Sciatic nerve (tissue), 2 donors: ENCODE measurements around the gene ZNF420. TPM values are rescaled to one million over a fixed set of nuclear protein-coding genes. Genes with fewer than 3 reads are reported as not detected.
"Not testable (repeated sequence)": the region's sequence is repeated elsewhere in the genome, so short reads cannot be mapped to it uniquely, and the experiment has no call there.

Experiments
- ATAC-seq: fragments of 200-7000 bp; cut with Tn5 transposase; one replicate; pipeline ENCODE4 v1.9.1; 2020; ENCODE audit warnings: mild to moderate bottlenecking, moderate library complexity
- DNase-seq: peaks from one replicate; pipeline ENCODE4 v3.0.0-alpha.2; 2020; ENCODE audit warnings: low spot score
- intact Hi-C: fragments of 100-400 bp; cut with DNase I; formaldehyde crosslinking; loops from one replicate; pipeline ENCODE4 v1.14.2; 2022
- total RNA-seq: library from RNA; stranded (reverse); fragmentation: NEBNext Ultra II Directional; extraction: Animal tissue kit (Norgen Biotek cat#: 25700); gene quantifications from one replicate; pipeline ENCODE4 v1.2.1, GENCODE V29; 2021
- donor health status: DM: no; HTN: no; CAD: no.
- donor health status: DM: no; HTN: no; CAD: no.

ZNF420 gene
- total RNA-seq: 14.4 TPM

DNA sequence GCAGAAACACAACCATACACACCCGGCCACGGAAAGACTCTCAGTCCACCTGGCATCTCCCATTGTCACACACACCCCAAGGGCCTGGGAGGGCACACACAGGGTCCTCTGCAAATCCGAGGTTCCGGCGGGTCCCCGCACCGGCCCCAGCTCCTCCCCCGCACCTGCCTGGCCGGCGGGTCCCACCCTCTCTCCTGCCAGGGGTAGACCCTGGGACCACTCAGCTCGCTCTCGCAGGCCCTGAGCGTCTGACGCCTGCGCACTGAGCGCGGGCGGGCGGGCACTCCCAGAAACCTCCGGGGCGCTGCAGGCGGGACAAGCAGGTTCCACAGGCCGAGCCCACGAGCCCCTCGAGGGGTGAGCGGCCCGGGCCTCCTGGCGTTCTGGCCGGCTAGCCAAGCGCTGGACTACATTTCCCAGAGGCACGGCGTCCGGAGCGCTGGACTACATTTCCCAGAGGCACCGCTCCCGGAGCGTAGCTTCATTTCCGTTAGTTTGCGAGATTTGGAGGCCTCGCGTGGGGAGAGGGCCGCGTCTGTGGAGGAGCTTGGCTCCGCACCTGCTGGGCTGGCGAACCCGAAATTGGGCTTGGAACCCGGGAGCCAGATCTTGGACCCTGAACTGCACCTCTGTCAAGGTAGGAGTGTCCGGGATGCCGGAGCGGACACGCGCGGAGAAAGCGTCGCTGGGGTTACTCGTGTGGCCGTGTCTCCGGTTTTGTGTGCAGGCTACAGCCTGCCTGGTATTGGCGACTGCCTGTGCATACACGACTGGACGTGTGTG lies at the start of gene ZNF420:
Gene ZNF420 (plus strand): TSS at position 500 of the 783 bp plus-strand sequence. CDS start 10,686 bp downstream, outside the sequence.
- DNase-seq (peak; percentile 95), ATAC-seq (peak; percentile 100)
- intact Hi-C loops: no loop called here

DNA sequence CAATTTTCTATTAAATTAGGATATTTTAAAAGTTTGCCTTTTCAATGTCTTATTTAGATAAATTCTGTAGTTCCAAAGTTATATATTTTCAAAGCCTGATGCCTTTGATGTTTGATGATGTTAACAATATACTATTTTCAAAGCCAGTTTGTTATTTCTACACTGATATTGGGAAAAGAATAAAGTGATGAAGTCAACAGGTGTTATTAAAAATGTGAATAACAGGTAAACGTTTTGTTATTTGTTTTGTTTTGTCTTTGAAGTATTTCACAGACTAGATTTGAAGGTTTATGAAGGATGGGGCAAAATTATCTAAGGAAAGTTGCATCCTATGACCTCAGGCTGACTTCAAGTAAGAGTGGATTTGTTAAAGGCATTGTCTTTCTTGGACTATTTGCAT lies 33.1 kb upstream of the ZNF420 start:
- ATAC-seq (no peak), DNase-seq (no peak)
- intact Hi-C loops: no loop called here

DNA sequence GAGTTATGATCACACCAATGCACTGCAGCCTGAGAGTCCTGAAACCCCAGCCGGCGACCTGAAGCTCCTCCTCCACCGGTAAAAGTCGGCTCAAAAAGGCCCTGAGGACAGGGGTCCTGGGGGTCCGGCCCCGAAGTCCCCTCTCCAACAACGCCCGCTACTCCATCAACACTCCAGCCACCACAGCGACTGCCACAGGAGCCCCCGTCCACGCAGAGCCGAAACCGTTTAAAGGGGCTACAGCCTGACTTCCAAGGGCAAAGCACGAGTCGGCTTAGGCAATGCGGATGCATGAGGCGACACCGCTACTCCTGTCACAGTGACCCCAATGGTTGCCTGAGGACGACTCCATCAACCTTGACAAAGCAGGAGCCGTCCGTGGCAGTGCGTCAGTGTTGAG lies 22.9 kb upstream of the ZNF420 start:
- DNase-seq: no peak
- no peak for ATAC-seq
- intact Hi-C loops: no loop called here

- intact Hi-C loops: no loop called here
- no peak for DNase-seq
- no peak for ATAC-seq
Observed at GRCh38 chr19:37056776-37057175, 21.5 kb upstream of the ZNF420 start.

- intact Hi-C loops: no loop called here
- no peak for ATAC-seq
- no peak for DNase-seq
Observed at GRCh38 chr19:37059142-37059541, 19.1 kb upstream of the ZNF420 start.

DNA sequence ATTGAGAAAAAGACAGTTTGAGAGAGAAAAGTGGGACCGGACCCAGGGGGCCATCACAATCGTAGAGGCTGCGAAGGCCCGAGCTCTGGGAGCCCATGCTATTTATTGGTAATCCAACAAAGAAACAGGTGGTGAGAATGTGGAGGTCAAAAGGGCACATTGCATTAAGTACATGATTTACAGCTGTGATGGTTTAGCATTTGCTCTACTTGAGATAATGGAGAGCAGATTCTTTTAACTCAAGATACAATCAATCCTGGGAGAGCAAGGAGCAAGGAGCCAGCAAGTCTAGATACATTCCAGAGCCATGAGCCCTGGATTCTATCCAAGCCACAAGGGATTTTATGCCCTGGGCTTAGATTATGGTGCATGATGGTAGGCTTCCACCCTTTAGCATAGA lies 13.3 kb upstream of the ZNF420 start:
- intact Hi-C loops, ATAC-seq, DNase-seq: not testable (repeated sequence)

DNA sequence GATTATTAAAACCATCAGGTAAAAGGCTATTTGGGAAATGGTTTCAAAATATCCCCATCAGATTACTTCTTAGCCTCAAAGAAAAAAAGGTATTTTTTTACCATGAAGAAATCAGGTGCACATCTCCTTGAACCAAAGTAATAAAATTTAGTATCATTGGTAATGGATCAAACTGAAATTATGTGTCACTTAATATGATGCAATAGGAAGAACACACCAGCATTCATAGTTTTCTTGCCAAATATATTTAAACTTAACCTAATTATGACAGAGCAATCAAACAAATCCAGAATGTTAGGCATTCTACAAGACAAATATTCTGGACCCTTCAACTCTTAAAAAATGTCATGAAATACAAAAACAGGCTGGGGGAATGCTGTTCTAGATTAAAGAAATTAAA lies 4.1 kb upstream of the ZNF420 start:
- no peak for ATAC-seq
- no peak for DNase-seq
- intact Hi-C loops: no loop called here

DNA sequence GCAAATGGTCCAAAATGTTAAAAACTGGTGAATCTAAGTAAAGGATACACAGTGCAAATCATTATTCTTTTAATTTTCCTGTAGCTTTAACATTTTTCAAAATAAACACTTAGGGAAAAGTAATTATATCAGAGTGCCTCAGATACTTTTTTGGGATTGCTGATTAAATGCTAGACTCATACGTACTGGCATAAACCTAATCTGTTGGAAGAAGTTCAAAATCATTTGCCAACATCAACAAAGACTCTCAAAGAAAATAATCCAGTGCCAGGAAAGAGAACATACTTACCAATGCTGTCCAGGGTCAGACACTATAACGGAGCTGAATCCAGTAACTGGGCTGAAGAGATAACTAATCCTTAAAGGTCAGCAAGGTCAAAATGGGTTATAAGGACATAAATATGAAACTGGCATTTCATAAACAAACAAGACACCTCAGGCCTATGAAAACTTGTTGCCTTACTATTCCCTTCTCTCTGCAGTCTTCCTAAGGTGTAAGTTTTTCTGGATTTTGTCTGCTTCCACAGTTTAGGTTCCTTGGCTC lies 3.3 kb upstream of the ZNF420 start:
- DNase-seq (no peak), ATAC-seq (no peak)
- intact Hi-C loops: no loop called here

DNA sequence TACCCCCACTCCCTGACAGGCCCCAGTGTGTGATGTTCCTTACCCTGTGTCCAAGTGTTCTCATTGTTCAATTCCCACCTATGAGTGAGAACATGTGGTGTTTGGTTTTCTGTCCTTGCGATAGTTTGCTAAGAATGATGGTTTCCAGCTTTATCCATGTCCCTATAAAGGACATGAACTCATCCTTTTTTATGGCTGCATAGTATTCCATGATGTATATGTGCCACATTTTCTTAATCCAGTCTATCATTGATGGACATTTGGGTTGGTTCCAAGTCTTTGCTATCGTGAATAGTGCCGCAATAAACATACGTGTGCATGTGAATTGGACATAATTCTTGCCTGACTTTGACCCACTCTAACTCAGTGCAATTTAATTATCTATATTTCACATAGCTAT lies 1.7 kb upstream of the ZNF420 start:
- DNase-seq, ATAC-seq, intact Hi-C loops: not testable (repeated sequence)

GRCh38 chr19:37077501-37077933 lies 716 bp upstream of the ZNF420 start:
- DNase-seq (no peak), ATAC-seq (no peak)
- intact Hi-C loops: no loop called here

- ATAC-seq: no peak
- no peak for DNase-seq
- intact Hi-C loops: no loop called here
Observed at GRCh38 chr19:37078717-37079032, 442 bp downstream of the ZNF420 start.

DNA sequence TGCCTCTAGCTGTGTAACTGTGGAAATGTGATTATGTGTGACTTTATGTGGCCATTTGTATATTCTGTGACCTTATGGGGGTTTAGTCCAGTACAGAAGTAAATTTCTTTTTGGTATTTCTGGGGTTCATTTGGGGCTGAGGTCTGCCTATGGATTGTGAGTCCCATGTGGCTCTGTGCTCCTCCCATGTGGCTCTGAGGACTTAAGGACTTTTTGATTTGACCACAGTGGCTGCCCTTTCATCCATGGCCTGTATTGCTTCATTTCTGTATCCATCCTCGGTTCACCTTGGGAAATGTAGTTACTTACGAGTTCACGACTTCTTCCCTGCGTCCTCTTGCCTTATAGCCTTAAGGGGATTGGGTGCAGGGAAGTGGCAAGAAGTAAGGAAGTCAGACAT lies 1.0 kb downstream of the ZNF420 start:
- no peak for DNase-seq
- ATAC-seq: no peak
- intact Hi-C loops: no loop called here

DNA sequence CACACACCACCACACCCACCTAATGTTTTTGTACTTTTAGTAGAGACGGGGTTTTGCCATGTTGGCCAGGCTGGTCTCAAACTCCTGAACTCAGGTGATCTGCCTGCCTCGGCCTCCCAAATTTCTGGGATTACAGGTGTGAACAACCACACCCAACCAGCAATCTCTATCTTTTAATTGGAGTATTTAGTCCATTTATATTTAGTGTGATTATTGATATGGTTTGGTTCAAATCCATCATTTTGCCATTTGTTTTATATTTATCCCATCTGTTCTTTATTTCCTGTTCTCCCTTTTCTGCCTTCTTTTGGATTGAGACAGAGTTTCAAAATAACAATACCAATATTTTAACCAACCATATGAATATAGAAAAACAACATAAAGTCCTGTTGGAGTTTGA lies 4.1 kb downstream of the ZNF420 start:
- DNase-seq (no peak), ATAC-seq (no peak)
- intact Hi-C loops: no loop called here

GRCh38 chr19:37087110-37087509 lies 8.9 kb downstream of the ZNF420 start:
- no peak for DNase-seq
- no peak for ATAC-seq
- intact Hi-C loops: loop anchor here (5.0 kb wide), 1 partner anchor 1005 kb away; no protein-coding TSS in a partner anchor

DNA sequence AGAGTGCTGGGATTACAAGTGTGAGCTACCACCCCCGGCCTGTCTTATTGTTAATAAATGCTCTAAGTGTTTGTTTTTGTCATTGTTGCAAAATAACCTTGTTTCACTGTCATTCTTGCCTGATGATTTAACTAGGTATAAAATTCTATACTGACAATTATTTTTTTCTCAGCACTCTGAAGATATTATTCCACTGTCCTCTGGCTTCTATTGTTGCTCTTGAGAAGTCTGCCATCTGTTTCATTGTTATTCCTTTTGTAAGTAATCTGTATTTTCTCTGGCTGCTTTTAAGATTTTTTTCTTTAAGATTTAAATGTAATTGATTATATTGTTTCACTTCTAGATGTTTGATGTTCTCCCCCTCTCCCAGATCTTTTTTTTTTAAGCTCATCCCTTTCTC lies 17.6 kb downstream of the ZNF420 start:
- DNase-seq: no peak
- intact Hi-C loops: no loop called here
- ATAC-seq: no peak

- intact Hi-C loops: no loop called here
- ATAC-seq (no peak), DNase-seq (no peak)
Observed at GRCh38 chr19:37098570-37098969, 20.3 kb downstream of the ZNF420 start.

DNA sequence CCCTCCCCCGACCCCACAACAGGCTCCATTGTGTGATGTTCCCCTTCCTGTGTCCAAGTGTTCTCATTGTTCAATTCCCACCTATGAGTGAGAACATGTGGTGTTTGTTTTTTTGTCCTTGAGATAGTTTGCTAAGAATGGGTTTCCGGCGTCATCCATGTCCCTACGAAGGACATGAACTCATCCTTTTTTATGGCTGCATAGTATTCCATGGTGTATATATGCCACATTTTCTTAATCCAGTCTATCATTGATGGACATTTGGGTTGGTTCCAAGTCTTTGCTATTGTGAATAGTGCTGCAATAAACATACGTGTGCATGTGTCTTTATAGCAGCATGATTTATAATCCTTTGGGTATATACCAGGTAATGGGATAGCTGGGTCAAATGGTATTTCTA lies 25.9 kb downstream of the ZNF420 start:
- DNase-seq, ATAC-seq, intact Hi-C loops: not testable (repeated sequence)

DNA sequence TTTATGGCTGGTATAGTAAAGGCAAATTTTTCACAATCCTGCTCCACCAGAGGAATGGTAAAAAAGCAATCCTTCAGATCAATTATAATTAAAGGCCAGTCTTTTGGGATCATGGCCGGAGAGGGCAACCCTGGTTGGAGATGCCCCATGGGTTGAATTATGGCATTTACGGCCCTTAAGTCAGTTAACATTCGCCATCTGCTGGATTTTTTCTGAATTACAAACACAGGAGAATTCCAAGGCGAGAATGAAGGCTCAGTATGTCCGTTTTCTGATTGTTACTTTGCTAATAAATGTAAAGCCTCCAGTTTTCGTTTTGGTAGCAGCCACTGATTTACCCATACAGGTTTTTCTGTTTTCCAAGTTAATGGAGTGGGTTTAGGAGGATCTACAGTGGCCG lies 33.5 kb downstream of the ZNF420 start:
- ATAC-seq, intact Hi-C loops, DNase-seq: not testable (repeated sequence)

DNA sequence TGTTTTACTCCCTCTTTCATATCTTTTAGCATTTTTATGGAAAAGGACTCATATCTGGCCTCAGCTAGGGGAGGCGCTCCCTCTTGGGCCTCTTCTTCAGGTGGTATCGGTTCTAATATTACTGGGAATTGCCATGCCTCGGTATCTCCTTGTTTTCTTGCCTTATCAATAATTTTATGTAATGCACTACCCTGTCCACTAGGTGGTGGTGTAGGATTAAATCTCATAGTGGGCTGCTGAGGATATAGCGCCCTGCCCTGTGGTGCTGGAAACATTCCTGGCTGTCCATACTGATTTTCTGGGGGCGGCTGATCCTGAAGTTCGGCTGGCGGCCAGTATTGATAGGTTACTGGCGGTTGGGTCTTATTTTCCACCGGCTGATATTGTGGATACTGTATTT lies 35.8 kb downstream of the ZNF420 start:
- intact Hi-C loops: no loop called here
- ATAC-seq (no peak), DNase-seq (no peak)

- intact Hi-C loops, DNase-seq, ATAC-seq: not testable (repeated sequence)
Observed at GRCh38 chr19:37122093-37122492, 43.9 kb downstream of the ZNF420 start.
